Muscle of arm (tissue), 12 donors: ENCODE results near the gene PPIF. TPM values are rescaled to one million over a fixed set of nuclear protein-coding genes. Genes with fewer than 3 reads are reported as not detected.

Experiments
- DNase-seq: peaks from one replicate; pipeline ENCODE4 v3.0.0-alpha.2; 2013
- polyA plus RNA-seq, 12 donors: library from polyadenylated mRNA; unstranded; fragments of 120-200 nt; gene quantifications; one replicate each; pipeline ENCODE4 v1.2.1, GENCODE V29; 2013; ENCODE audit not compliant: insufficient read length in 12 of 12

Gene PPIF
- polyA plus RNA-seq, 12 donors, result 17.8 to 46.8 (median 20.8) TPM; not detected in 1

- no peak for DNase-seq
Measured at GRCh38 chr10:79398642-79399041, 51.4 kb downstream of the PPIF start.

- peak; percentile 85 for DNase-seq
Measured at GRCh38 chr10:79399223-79399831, 52.1 kb downstream of the PPIF start.

DNA sequence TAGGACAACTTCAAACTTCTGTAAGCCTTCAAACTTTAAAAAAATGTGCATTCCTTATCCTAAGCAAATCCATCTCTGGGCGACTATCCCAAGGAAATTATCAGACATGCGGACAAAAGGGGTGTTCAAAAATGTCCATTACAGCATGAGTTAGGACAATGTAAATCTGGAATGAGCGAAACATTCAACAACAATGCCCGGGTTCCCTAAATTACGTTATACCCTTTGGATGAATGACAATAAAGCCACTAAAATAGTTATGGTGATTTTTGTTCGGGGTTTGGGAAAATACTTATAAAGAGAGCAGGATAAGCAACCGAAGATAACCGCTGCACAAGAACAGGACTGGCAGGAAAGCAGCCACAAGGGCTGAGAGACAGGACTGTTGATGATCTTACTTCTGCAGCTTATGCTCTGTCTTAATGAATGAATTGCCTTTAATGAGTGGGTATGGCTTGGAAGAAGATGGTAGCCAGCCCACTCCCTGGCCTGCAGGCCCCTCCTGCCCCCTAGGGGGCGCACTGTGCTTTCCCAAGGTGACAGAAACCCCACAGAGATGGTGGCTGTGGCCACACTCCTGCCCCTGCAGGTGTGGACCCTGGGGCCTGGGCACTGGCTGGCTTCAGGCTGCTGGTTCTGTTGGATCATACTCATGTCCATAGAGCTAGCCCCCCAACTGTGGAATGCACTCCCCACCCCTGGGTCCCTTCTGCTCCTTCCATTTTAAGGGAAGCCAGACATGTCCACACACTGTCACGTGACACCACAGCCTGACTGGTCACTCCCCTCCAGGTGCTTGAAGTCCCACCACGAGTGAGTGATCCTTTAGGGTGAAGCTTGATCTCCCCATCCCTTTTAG is 53.1 kb downstream of the PPIF start:
- DNase-seq, result no peak

- DNase-seq, result peak; percentile 76
Measured at GRCh38 chr10:79401015-79401921, 54.0 kb downstream of the PPIF start.

GRCh38 chr10:79402625-79402946 is 55.3 kb downstream of the PPIF start:
- DNase-seq, result no peak

DNA sequence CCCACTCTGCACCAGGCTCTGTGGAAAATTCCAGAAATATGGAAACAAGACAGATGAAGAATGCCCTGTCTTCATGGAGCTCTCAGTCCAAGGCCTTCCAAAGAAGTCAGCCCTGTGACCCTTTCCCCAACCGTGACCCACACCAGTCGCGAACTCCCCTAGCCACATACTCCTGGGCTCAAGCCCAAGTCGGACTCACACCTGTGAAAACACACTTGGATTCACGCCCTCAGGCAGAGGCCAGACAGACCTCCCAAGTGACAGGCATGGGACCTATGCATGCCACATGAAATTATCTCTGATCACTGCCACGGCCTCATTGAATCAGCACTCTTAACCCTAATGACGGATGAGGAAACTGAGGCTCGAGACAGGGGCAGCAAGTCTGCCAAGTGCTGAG is 55.7 kb downstream of the PPIF start:
- no peak for DNase-seq

DNA sequence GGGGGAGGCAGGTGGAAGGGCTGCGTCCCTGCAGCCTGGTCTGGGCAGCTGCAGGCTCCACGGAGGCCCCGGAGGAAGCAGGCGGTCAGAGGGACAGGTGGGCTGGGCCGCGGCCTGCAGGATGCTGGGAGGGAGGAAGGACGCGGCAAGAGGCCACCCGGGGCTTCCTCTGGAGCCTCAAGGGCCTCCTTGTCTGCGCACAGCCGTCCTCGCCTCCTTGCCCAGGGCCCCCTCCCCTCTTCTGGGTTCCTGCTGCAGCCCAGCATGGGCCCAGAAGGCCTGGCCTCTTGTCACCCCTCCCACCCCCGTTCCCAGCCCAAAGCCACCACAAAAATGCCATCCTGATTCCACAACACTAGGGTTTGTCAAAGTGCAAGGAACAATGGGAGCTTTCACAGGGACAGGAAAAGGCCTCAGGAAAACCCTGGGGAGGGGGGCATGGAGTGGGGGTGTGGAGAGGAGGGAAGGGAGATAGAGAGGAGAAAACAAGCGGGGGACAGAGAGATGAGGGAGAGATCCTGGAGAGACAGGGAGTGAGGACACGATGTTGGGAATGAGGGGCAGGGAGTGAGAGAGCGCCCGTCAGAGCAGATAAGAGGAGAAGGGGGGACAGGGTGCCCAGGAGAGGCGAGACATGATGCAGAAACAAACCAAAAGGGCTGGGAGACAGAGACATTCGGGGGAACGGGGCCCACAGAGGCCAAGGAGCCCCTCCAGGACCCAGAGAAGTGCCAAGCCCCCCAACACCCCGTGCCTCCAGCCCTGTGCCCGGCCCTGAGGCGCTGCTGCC is 56.4 kb downstream of the PPIF start:
- DNase-seq, result no peak

DNA sequence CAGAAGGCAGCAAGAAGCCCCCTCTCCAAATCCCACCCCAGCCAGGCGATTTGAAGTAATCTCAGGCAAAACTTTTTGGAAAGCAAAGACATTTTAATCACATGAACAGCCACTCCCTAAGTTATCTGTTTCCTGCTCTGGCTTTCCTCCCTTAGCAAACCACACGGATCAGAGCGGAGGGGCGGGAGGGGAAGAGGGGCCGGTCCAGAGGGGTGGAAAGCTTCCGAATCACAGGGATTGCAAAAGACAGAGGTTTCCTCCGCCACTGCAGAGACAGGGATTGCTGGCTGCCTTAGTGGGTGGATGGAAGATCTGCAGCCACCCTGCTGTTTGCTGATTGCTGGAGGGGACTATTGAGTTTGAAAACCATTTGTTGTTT is 57.0 kb downstream of the PPIF start:
- DNase-seq, result peak; percentile 74

DNA sequence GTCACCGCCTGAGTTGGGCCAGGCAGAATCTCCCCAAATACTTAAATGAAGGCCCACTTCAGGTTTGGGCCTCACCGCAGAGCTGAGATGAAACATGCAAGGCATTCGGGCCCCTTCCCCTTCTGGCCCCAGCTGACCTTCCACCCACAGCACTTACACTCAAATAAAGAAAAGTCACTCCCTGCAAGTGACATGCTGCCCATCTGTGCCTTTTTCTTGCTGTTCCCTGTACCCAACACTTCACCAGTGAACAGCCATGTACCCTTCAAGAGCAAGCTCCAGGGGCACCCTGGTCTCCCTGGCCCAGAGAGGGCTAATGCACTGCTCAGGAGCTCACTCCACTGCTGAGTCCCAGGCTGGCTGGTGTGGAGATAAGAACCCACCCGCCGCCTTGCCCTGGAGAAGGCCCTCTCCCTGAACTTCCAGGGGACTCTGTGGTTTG is 57.4 kb downstream of the PPIF start:
- no peak for DNase-seq

Other genes with a start within 250 kb of the PPIF start
- 10 to 100 TPM in 11 of 12 donors, not detected in 1; 47.0 to 84.0 (median 60.4) TPM for gene ZCCHC24, start 98.2 kb downstream of the PPIF start, polyA plus RNA-seq
- 1 to 10 TPM in 8 of 12 donors, under 1 TPM in 3, not detected in 1; 0.06 to 6.6 (median 1.6) TPM for gene EIF5AL1, start 165.1 kb downstream of the PPIF start, polyA plus RNA-seq
- gene SFTPA2, start 212.9 kb downstream of the PPIF start, polyA plus RNA-seq, result under 1 TPM in 1 of 12 donors, not detected in 11; 0.11 TPM